SJSA1 (cell line): ENCODE results near the gene STK36. TPM values are rescaled to one million over a fixed set of nuclear protein-coding genes. Genes with fewer than 3 reads are reported as not detected.

Experiments
- total RNA-seq: library from RNA; depleted of rRNA; stranded (reverse); fragments of >200 nt; shearing (Covaris generic); gene quantifications from 2 replicates; pipeline ENCODE4 v1.2.3, GENCODE V29; 2014; rRNA removed

The STK36 gene
- total RNA-seq, 1 experiment from 2014 or later = 8.5 TPM

Other genes with a start within 250 kb of the STK36 start
- gene USP37, start 103.7 kb upstream of the STK36 start, total RNA-seq = 16.2 and 19.2 TPM in 2 replicates
- gene CNOT9, start 103.2 kb upstream of the STK36 start, total RNA-seq = 84.6 and 98.9 TPM in 2 replicates
- not detected in 2 replicates for gene PLCD4, start 64.2 kb upstream of the STK36 start, total RNA-seq
- 6.9 and 7.2 TPM in 2 replicates for gene ZNF142, start 12.5 kb upstream of the STK36 start, total RNA-seq
- gene BCS1L, start 12.4 kb upstream of the STK36 start, total RNA-seq = 35.8 and 45.0 TPM in 2 replicates
- gene RNF25, start 84 bp upstream of the STK36 start, total RNA-seq = 29.8 and 40.5 TPM in 2 replicates
- gene TTLL4, start 38.7 kb downstream of the STK36 start, total RNA-seq = 6.4 and 11.0 TPM in 2 replicates
- gene CYP27A1, start 110.1 kb downstream of the STK36 start, total RNA-seq = 4.1 and 5.5 TPM in 2 replicates
- not detected in 2 replicates for gene PRKAG3, start 159.7 kb downstream of the STK36 start, total RNA-seq
- not detected in 2 replicates for gene WNT6, start 187.7 kb downstream of the STK36 start, total RNA-seq
- gene WNT10A, start 208.8 kb downstream of the STK36 start, total RNA-seq = not detected in 2 replicates